ENCODE results near the gene KRT23. TPM values are rescaled to one million over a fixed set of nuclear protein-coding genes. Genes with fewer than 3 reads are reported as not detected.

The KRT23 gene
- total RNA-seq, 2 experiments from 2014 or later, result not detected

DNA sequence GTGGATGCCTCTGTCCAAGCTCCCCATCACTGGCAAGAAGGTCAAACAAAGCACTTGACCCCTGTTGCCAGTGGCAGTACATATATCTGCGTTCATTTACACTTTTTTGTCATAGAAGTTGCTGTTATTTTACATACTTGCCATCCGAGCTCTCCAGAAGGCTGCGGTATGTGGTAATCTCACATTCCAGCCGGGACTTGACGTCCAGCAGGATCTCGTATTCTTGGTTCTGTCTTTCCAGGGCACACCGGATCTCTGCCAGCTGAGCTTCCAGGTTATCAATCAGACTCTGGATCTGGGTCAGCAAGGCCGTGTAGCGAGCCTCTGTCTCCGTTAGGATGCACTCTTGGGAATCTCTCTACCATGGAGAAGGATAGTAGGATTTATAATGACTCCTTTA is 22.7 kb upstream of the KRT23 start:
- POLR2A ChIA-PET, result no interaction called here
- H3K9me3 Mint-ChIP-seq, result peaks cover 2% of the 10 kb centered on the region
- H3K4me1 Mint-ChIP-seq, result peaks cover 7% of the 10 kb centered on the region
- H3K27me3 Mint-ChIP-seq, result peaks cover 6% of the 10 kb centered on the region
- ATAC-seq (ENCODE audit: low read depth), result no peak
- peaks cover 2% of the 10 kb centered on the region for H3K36me3 Mint-ChIP-seq
- DNase-seq, result no peak
- no peak overlapping the region for H3K4me3 Mint-ChIP-seq
- no peak overlapping the region for H3K27ac Mint-ChIP-seq

DNA sequence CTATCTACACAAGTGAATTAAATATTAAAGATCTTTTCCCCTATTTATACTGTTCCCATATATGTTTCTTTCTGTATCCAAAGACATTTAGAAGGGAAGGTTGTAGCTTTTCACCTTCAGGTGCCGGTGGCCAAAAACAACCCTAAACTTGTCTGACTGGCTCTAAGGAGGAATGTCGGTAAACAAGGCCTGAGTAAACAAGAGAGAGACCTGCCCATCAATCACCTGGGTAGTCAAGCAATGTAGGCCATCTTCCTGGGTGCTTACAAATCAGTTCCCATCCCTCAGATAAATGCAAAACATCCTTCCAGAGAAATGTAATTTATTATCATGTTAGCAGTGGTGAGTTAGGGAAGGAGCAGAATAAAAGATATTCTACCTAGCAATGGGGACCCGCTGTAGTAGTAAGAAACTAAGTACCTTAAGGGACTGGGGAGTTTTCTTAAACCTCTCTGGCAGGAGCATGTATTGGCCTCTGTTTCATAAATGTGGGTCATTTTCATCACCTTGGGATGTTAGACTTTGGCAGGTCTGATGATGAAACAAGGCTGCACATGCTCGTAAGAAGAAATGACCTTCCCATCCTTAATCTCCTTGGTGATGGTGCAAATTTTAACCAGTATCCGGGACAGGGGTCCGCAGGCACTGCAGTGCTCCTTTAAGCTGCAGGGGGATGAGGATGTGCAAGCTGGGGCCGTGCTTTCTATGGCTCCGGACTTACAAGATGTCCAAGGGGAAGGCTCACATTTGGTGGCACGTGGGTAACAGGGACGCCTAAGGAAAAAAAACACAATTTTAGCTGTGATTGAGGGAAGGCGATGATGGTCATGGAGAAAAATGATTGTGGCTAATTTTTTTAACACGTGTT is 20.9 kb upstream of the KRT23 start:
- peaks cover 5% of the 10 kb centered on the region for H3K4me1 Mint-ChIP-seq
- H3K27me3 Mint-ChIP-seq, result peaks cover 14% of the 10 kb centered on the region
- peaks cover 2% of the 10 kb centered on the region for H3K9me3 Mint-ChIP-seq

DNA sequence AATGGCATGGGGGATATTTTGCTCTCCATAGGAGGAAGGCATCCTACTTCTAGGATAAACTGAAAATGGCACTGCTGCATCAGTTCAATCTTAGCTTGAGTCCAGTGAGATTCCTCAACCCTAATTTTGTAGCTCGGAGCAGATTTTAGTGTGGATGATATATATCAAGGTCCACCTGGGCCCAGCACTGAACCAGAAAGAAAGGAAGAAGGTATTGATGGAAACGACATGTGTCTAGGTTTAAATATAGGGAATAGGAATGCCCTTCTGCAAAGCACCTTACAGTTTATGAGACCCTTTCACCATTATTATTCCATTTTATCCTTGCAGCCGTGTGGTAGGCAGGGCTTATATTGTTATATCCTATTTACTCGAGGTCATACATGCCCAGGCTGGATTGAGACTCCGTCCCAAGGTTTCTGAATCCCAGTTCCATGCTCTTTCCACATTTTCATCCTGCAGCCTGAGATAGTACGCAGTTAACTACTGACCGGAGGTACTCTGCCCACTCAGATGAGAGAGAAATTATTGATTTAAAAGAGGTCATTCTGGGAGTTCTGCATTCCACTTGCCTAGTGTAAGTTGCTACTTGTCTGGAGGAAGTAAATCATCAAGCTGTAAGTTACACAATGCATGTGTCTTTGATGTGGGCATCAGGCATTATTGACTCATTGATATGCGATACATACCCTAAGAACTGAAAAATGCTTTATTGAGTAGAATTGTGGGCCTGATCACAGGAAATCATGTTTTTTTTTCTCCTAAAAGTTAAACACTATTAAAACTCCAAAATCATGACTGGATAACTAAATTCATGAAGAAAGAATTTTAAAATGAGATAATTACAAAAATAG is 19.2 kb upstream of the KRT23 start:
- ATAC-seq (ENCODE audit: low read depth) (no peak), DNase-seq (no peak)
- H3K27me3 Mint-ChIP-seq, result peaks cover 16% of the 10 kb centered on the region
- H3K9me3 Mint-ChIP-seq, result no peaks in the 10 kb centered on the region
- H3K36me3 Mint-ChIP-seq, result peaks cover 2% of the 10 kb centered on the region
- POLR2A ChIA-PET, result no interaction called here
- no peak overlapping the region for H3K27ac Mint-ChIP-seq
- H3K4me1 Mint-ChIP-seq, result peaks cover 5% of the 10 kb centered on the region
- H3K4me3 Mint-ChIP-seq, result no peak overlapping the region

More for the DNA sequence above, 20.9 kb upstream of the KRT23 start:
- POLR2A ChIA-PET, result interaction anchor here (0.6 kb wide), 1 partner anchor 337 kb away, joined by 3 read pairs; no protein-coding TSS in a partner anchor
- Mint-ChIP-seq H3K36me3 (peaks cover 2% of the 10 kb centered on the region), H3K27ac (no peak overlapping the region), H3K4me3 (no peak overlapping the region)
- no peak for DNase-seq
- no peak for ATAC-seq (ENCODE audit: low read depth)

DNA sequence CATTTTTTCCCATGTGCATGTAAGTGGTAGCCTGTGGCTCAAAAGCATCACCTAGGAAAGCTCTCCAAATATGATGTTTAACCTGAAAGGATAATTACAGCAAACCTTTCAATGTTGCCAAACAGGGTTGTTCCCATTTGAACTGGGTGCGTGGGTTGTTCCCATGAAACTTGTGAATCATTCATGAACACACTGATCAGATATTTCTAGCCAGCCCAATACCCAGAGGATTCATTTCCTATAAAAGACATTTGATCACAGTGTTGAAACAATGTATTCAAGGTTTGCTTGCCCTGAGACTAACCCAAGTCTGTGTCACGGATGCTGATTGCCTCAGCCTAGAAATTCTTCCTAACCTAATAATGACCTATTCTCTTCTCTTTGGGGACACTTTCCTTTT is 16.4 kb upstream of the KRT23 start:
- Mint-ChIP-seq H3K4me1 (no peaks in the 10 kb centered on the region), H3K9me3 (no peaks in the 10 kb centered on the region), H3K36me3 (no peaks in the 10 kb centered on the region), H3K27me3 (peaks cover 32% of the 10 kb centered on the region), H3K4me3 (no peak overlapping the region), H3K27ac (no peak overlapping the region)
- ATAC-seq (ENCODE audit: low read depth), result no peak
- POLR2A ChIA-PET, result no interaction called here
- no peak for DNase-seq

DNA sequence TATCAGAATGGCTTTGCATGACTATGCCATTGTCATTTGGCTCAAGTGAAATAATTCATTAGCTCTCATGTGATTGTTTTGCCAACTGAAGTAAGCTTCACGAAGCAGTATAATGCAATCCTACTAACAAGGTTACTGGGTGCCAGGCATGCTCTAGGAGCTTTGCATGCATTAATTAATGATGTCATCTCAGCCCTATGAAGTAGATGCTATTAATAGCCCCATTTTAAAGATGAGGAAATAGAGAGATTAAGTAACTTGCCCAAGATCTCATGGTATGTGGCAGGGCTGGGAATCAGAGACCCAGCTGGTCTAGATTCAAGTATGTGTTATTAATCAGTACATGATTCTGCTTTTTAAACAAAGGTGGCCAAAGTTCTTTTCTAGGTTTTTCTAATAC is 15.2 kb upstream of the KRT23 start:
- POLR2A ChIA-PET, result no interaction called here
- H3K4me3 Mint-ChIP-seq, result no peak overlapping the region
- no peaks in the 10 kb centered on the region for H3K36me3 Mint-ChIP-seq
- no peaks in the 10 kb centered on the region for H3K4me1 Mint-ChIP-seq
- DNase-seq (no peak), ATAC-seq (ENCODE audit: low read depth) (no peak)
- H3K27me3 Mint-ChIP-seq, result peaks cover 42% of the 10 kb centered on the region
- no peak overlapping the region for H3K27ac Mint-ChIP-seq
- no peaks in the 10 kb centered on the region for H3K9me3 Mint-ChIP-seq

DNA sequence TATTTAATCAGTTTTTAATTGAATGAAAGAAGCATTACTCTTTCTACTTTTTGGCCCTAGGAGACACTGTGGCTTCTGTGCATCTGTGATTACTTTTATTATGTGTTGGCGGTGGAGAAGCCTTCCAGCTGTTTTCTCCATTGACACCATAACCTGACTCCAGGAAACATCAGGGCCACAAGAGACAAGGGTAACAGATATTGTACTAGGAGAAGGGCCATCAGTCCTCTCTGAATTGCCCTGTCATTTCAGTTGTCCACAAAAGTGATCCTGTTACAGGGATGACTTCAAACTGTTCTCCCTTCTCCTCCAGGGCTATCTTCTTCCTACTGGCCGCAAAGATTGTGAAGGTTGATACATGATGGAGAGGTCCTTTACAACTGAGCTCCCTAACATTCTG is 14.7 kb upstream of the KRT23 start:
- no peak for DNase-seq
- H3K27ac Mint-ChIP-seq, result no peak overlapping the region
- POLR2A ChIA-PET, result no interaction called here
- ATAC-seq (ENCODE audit: low read depth), result no peak
- no peaks in the 10 kb centered on the region for H3K4me1 Mint-ChIP-seq
- H3K36me3 Mint-ChIP-seq, result no peaks in the 10 kb centered on the region
- no peak overlapping the region for H3K4me3 Mint-ChIP-seq
- no peaks in the 10 kb centered on the region for H3K9me3 Mint-ChIP-seq
- H3K27me3 Mint-ChIP-seq, result peaks cover 44% of the 10 kb centered on the region

DNA sequence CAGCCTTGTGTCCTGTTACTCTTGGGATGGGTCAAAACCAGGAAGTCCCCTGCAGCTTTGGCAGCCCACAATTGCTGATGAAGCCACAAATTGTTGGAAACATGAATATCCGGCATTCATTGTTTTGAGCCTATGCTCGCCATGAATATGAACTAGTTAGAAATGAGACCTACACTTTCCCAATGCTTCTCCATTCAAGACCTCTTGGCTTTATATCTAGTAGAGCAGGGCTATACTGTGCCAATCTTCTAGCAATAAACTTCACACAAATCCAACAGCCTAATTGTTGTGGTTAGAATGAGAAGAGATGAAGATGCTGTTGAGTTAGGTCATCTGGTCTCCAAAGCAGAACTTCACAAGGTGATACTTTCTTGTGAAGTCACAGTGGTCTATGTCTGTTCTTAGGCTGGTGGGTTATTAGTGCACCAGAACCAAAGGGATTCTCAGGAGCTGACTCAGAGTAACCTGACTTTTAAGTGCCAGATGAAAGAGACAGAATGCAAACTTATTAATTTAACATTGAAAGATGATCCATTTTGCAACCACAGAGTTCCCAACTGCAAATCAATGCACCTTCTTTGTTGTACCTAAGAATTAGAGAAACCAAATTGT is 13.7 kb upstream of the KRT23 start:
- Mint-ChIP-seq H3K27ac (no peak overlapping the region), H3K4me1 (no peaks in the 10 kb centered on the region), H3K36me3 (no peaks in the 10 kb centered on the region), H3K27me3 (peaks cover 52% of the 10 kb centered on the region), H3K4me3 (no peak overlapping the region), H3K9me3 (no peaks in the 10 kb centered on the region)
- DNase-seq (no peak), ATAC-seq (ENCODE audit: low read depth) (no peak)
- POLR2A ChIA-PET, result no interaction called here

DNA sequence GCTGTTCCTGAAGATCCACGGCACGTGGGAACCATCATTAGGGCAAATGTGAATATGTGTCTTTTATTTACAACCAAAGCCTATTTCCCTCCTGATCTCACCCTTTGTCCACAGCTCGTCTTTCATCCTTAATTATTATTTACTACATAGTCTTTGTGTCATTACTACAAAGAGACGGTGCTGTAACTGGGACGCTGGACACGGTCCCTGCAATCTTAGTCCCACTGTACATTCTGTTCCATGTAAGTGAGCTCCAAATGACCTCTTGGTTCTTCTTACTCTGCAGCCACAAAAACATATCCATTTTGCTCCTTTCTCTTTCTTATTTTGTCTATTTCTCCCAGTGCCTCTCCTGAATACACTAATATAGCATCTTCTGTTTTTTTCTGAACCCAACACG is 12.7 kb upstream of the KRT23 start:
- Mint-ChIP-seq H3K36me3 (no peaks in the 10 kb centered on the region), H3K9me3 (no peaks in the 10 kb centered on the region), H3K4me3 (no peak overlapping the region), H3K27me3 (peaks cover 46% of the 10 kb centered on the region), H3K4me1 (no peaks in the 10 kb centered on the region), H3K27ac (no peak overlapping the region)
- POLR2A ChIA-PET, result no interaction called here
- ATAC-seq (ENCODE audit: low read depth) (no peak), DNase-seq (no peak)

DNA sequence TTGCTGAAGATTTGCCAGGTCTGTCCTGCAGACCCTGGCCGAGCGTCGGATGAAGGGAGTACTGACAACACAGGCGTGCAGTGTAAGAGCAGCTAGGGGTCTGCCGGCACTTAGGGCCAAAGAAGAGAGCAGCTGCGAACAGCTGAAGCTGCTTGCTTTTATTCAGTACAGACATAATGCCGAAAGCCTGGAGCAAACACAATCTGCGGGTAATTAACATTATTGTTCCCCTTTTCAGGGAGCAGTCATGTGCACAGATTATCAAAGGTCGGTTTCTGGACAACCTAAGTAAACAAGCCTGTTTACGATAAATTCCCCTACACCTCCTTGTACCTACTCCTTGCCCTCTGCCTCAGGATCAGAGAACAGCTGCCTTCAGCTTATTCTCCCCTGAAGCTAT is 12.0 kb upstream of the KRT23 start:
- H3K27ac Mint-ChIP-seq, result no peak overlapping the region
- POLR2A ChIA-PET, result no interaction called here
- H3K27me3 Mint-ChIP-seq, result peaks cover 45% of the 10 kb centered on the region

DNA sequence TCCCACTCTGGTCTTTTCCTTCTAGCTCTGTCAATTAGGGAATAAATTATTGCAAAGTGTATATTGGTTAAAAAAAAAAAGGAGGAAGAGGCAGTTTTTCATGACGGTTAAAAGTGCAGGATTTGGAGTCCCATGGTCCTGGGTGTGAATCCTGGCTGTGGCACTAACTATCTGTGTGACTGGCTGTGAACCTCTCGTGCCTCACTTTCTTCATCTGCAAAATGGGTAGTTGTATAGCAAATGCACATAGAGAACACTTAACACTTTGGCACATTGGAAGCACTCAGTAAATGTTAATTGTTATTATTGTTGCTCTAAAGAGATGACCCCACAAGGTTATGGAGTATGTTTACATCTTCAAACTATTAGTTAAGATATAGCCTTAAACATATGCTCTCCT is 10.5 kb upstream of the KRT23 start:
- POLR2A ChIA-PET, result no interaction called here

More for the DNA sequence above, 12.0 kb upstream of the KRT23 start:
- H3K36me3 Mint-ChIP-seq, result no peaks in the 10 kb centered on the region
- no peak overlapping the region for H3K4me3 Mint-ChIP-seq
- no peaks in the 10 kb centered on the region for H3K9me3 Mint-ChIP-seq
- no peaks in the 10 kb centered on the region for H3K4me1 Mint-ChIP-seq
- no peak for DNase-seq
- no peak for ATAC-seq (ENCODE audit: low read depth)

DNA sequence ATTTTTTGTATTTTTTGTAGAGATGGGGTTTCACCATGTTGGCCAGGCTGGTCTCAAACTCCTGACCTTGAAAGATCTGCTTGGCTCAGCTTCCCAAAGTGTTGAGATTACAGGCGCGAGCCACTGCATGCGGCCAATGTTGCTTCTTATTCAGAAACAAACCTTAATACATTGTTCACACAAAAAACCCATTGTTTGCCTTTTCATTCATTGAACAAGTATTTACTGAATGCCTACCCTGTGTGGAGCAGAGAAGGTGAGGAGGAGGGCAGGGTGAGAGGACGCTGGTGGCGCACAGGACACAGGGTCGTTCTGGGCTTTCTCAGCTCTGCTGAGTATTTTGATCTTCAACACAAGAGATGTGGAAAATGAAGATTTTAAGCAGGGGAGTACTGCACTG is 8.0 kb upstream of the KRT23 start:
- Mint-ChIP-seq H3K4me3 (no peak overlapping the region), H3K36me3 (peaks cover 1% of the 10 kb centered on the region), H3K4me1 (no peaks in the 10 kb centered on the region), H3K27ac (no peak overlapping the region), H3K9me3 (peaks cover 2% of the 10 kb centered on the region), H3K27me3 (peaks cover 37% of the 10 kb centered on the region)
- POLR2A ChIA-PET, result no interaction called here
- ATAC-seq (ENCODE audit: low read depth), result no peak
- DNase-seq, result no peak

More for the DNA sequence above, 10.5 kb upstream of the KRT23 start:
- peaks cover 39% of the 10 kb centered on the region for H3K27me3 Mint-ChIP-seq
- H3K4me1 Mint-ChIP-seq, result no peaks in the 10 kb centered on the region
- no peak for DNase-seq
- H3K36me3 Mint-ChIP-seq, result peaks cover 1% of the 10 kb centered on the region
- H3K9me3 Mint-ChIP-seq, result peaks cover 2% of the 10 kb centered on the region
- no peak overlapping the region for H3K27ac Mint-ChIP-seq
- no peak overlapping the region for H3K4me3 Mint-ChIP-seq
- ATAC-seq (ENCODE audit: low read depth), result no peak

DNA sequence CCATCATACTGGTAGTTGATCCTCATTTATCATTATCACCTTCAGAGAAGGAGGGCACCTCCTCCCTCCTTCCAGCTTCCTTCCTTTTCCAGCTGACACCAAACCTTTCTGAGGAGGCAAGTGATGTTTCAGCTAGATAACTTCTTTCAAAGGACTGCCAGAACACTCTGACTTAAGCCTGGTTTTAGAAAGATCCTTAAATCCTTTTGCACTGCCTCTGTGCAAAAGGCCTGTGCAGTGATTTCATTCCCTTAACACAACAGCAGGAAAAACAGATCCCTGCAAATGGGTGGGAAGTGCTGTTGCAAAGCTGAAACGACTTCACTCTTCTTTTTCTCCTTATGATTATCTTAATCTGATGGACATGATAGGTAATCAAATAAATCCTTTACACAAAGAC is 7.1 kb upstream of the KRT23 start:
- peaks cover 1% of the 10 kb centered on the region for H3K36me3 Mint-ChIP-seq
- H3K27ac Mint-ChIP-seq, result no peak overlapping the region
- peaks cover 32% of the 10 kb centered on the region for H3K27me3 Mint-ChIP-seq
- no peaks in the 10 kb centered on the region for H3K4me1 Mint-ChIP-seq
- no peak for ATAC-seq (ENCODE audit: low read depth)
- no peak overlapping the region for H3K4me3 Mint-ChIP-seq
- no peak for DNase-seq
- POLR2A ChIA-PET, result no interaction called here
- peaks cover 2% of the 10 kb centered on the region for H3K9me3 Mint-ChIP-seq

DNA sequence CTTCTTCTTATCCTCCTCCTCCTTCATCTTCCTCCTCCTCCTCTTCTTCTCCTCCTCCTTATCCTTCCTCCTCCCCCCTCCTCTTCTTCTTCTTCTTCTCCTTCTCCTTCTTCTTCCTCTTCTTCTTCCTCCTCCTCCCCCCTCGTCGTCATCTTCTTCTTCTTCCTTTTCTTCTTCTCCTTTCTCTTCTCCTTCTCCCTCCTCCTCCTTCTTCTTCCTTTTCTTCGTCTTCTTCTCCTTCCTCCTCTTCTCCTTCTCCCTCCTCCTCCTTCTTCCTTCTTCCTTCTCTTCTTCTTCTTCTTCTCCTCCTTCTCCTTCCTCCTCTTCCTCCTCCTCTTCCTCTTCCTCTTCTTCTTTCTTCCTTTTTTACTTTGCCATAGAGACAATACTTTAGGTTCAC is 5.1 kb upstream of the KRT23 start:
- no peak overlapping the region for H3K4me3 Mint-ChIP-seq
- peaks cover 16% of the 10 kb centered on the region for H3K27me3 Mint-ChIP-seq
- H3K27ac Mint-ChIP-seq, result no peak overlapping the region
- peaks cover 1% of the 10 kb centered on the region for H3K36me3 Mint-ChIP-seq
- H3K4me1 Mint-ChIP-seq, result no peaks in the 10 kb centered on the region
- ATAC-seq (ENCODE audit: low read depth) (no peak), DNase-seq (no peak)
- POLR2A ChIA-PET, result no interaction called here
- peaks cover 2% of the 10 kb centered on the region for H3K9me3 Mint-ChIP-seq
